NB4 (cell line): ENCODE data around the gene CHST14.

ENCODE experiments used
- MYC ChIP-seq: IDR thresholded peaks from 2 replicates; pipeline ENCODE4 v1.6.1; 2011; ENCODE audit warnings: low read depth, low read length
- POLR2A ChIP-seq: IDR thresholded peaks from 2 replicates; pipeline ENCODE4 v1.6.1; 2011; ENCODE audit warnings: mild to moderate bottlenecking; ENCODE audit not compliant: insufficient read length; ENCODE audit errors: extremely low read depth
- TF ChIP-seq, protein P1 (sequence below): IDR thresholded peaks from one replicate; pipeline ENCODE4 v1.5.1; 2012; ENCODE audit warnings: low read depth, low read length

DNA sequence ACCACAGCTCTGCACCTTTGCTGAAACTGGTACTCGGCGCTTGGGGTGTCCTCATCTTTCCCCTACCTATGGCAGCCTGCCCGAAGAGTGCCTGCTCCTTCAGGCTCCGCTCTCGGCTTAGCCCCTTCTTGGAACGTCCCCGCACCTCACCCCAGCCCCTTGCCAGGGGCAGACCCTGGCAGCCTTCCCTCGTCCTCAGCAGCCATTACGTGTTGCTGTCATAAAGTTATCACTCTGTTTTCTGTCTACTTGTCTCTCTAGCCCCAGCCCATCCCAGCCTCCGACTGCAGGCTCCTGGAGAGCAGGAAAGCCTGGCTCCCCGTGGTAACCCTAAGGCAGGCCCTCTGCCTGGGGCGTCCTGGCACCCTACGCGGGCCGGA, 35.1 kb upstream of the CHST14 start:
- TF ChIP-seq, protein P1, sequence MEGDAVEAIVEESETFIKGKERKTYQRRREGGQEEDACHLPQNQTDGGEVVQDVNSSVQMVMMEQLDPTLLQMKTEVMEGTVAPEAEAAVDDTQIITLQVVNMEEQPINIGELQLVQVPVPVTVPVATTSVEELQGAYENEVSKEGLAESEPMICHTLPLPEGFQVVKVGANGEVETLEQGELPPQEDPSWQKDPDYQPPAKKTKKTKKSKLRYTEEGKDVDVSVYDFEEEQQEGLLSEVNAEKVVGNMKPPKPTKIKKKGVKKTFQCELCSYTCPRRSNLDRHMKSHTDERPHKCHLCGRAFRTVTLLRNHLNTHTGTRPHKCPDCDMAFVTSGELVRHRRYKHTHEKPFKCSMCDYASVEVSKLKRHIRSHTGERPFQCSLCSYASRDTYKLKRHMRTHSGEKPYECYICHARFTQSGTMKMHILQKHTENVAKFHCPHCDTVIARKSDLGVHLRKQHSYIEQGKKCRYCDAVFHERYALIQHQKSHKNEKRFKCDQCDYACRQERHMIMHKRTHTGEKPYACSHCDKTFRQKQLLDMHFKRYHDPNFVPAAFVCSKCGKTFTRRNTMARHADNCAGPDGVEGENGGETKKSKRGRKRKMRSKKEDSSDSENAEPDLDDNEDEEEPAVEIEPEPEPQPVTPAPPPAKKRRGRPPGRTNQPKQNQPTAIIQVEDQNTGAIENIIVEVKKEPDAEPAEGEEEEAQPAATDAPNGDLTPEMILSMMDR: no peak
- no peak for TF ChIP-seq POLR2A
- TF ChIP-seq MYC: no peak
